Smooth muscle cell (in vitro differentiated cells): ENCODE data around the gene C12orf43. TPM values are rescaled to one million over a fixed set of nuclear protein-coding genes. Genes with fewer than 3 reads are reported as not detected.

Experiments
- DNase-seq: peaks from one replicate; lab custom pipeline; 2025; ENCODE audit not compliant: unreplicated experiment; lab: John Stamatoyannopoulos, UW
- H2AFZ ChIP-seq: fragments of 200-600 bp; sonication (generic); 2 replicates; pipeline ENCODE4 v1.6.0; 2016; ENCODE audit warnings: antibody characterized with exemption, low read depth, mild to moderate bottlenecking
- H3F3A ChIP-seq: fragments of 200-600 bp; sonication (generic); 2 replicates; pipeline ENCODE4 v1.6.0; 2017; ENCODE audit warnings: antibody characterized with exemption, low read depth
- H3K27ac ChIP-seq: fragments of 200-600 bp; sonication (generic); 2 replicates; pipeline ENCODE4 v1.5.1; 2016; ENCODE audit warnings: low read depth, mild to moderate bottlenecking
- H3K27me3 ChIP-seq: fragments of 200-600 bp; sonication (generic); 2 replicates; pipeline ENCODE4 v1.6.1; 2016; ENCODE audit warnings: low read depth, mild to moderate bottlenecking
- H3K36me3 ChIP-seq: fragments of 200-600 bp; sonication (generic); 2 replicates; pipeline ENCODE4 v1.5.1; 2016; ENCODE audit warnings: low read depth
- H3K4me1 ChIP-seq: fragments of 200-600 bp; sonication (generic); 2 replicates; pipeline ENCODE4 v1.5.1; 2016; ENCODE audit warnings: low read depth
- H3K4me2 ChIP-seq: fragments of 200-600 bp; sonication (generic); 2 replicates; pipeline ENCODE4 v1.6.0; 2016; ENCODE audit warnings: mild to moderate bottlenecking
- H3K4me3 ChIP-seq: fragments of 200-600 bp; sonication (generic); 2 replicates; pipeline ENCODE4 v1.5.1; 2016; ENCODE audit warnings: mild to moderate bottlenecking
- H3K79me2 ChIP-seq: fragments of 200-600 bp; sonication (generic); 2 replicates; pipeline ENCODE4 v1.6.0; 2016; ENCODE audit warnings: low read depth, mild to moderate bottlenecking
- H3K9ac ChIP-seq: fragments of 200-600 bp; sonication (generic); 2 replicates; pipeline ENCODE4 v1.6.0; 2016; ENCODE audit warnings: low read depth
- H3K9me3 ChIP-seq: fragments of 200-600 bp; sonication (generic); replicated peaks from 2 replicates; pipeline ENCODE4 v1.5.1; 2016; ENCODE audit warnings: low read depth
- H4K20me1 ChIP-seq: fragments of 200-600 bp; sonication (generic); 2 replicates; pipeline ENCODE4 v1.6.0; 2016; ENCODE audit warnings: low read depth
- CTCF ChIP-seq: fragments of 200-600 bp; sonication (generic); IDR thresholded peaks from 2 replicates; pipeline ENCODE4 v1.5.1; 2017; ENCODE audit warnings: borderline replicate concordance, mild to moderate bottlenecking, antibody characterized with exemption; ENCODE audit not compliant: insufficient read depth, poor library complexity, severe bottlenecking
- WGBS: methylation state at CpG from one replicate; pipeline ENCODE4 v1.1.7; 2016; ENCODE audit warnings: low lambda C conversion rate; 5-methylcytosine and 5-hydroxymethylcytosine counted together
- polyA plus RNA-seq: library from polyadenylated mRNA; unstranded; fragments of >200 nt; fragmentation: Nextera tagmentation; extraction: Ambion mirVana; gene quantifications from 2 replicates; pipeline ENCODE4 v1.2.1, GENCODE V29; 2016
- total RNA-seq: library from RNA; depleted of rRNA; stranded (reverse); fragments of >200 nt; gene quantifications from 2 replicates; pipeline ENCODE4 v1.2.3, GENCODE V29; 2014

C12orf43 gene
- total and polyA plus RNA-seq, 2 experiments from 2014 or later: 9.4 to 14.1 TPM

GRCh38 chr12:120989687-120990086 lies 26.6 kb downstream of the C12orf43 start:
- Histone ChIP-seq H3K9ac (no peak overlapping the region), H2AFZ (no peak overlapping the region), H3K27ac (no peak overlapping the region), H3K36me3 (no peaks in the 10 kb centered on the region), H3K4me3 (no peak overlapping the region), H3F3A (no peaks in the 10 kb centered on the region), H4K20me1 (no peaks in the 10 kb centered on the region), H3K9me3 (no peaks in the 10 kb centered on the region), H3K4me2 (no peak overlapping the region), H3K79me2 (no peaks in the 10 kb centered on the region), H3K27me3 (peaks cover 12% of the 10 kb centered on the region), H3K4me1 (no peaks in the 10 kb centered on the region)
- DNase-seq: no peak
- 86% methylated on average over 3 of the region's 3 CpGs for WGBS
- no peak for TF ChIP-seq CTCF

GRCh38 chr12:120988658-120989057 lies 27.6 kb downstream of the C12orf43 start:
- no peak overlapping the region for H3K4me2 ChIP-seq
- no peaks in the 10 kb centered on the region for H3K79me2 ChIP-seq
- no peak overlapping the region for H3K27ac ChIP-seq
- no peak overlapping the region for H2AFZ ChIP-seq
- H4K20me1 ChIP-seq: no peaks in the 10 kb centered on the region
- no peaks in the 10 kb centered on the region for H3K36me3 ChIP-seq
- H3K9me3 ChIP-seq: no peaks in the 10 kb centered on the region
- no peaks in the 10 kb centered on the region for H3K4me1 ChIP-seq
- 93% methylated on average over 17 of the region's 17 CpGs for WGBS
- H3K9ac ChIP-seq: no peak overlapping the region
- no peak overlapping the region for H3K4me3 ChIP-seq
- H3F3A ChIP-seq: no peaks in the 10 kb centered on the region
- no peak for TF ChIP-seq CTCF
- DNase-seq: no peak
- H3K27me3 ChIP-seq: peaks cover 12% of the 10 kb centered on the region

- H3K27me3 ChIP-seq: peaks cover 10% of the 10 kb centered on the region
- H3K36me3 ChIP-seq: no peaks in the 10 kb centered on the region
- no peaks in the 10 kb centered on the region for H3K9me3 ChIP-seq
- H4K20me1 ChIP-seq: no peaks in the 10 kb centered on the region
- H3F3A ChIP-seq: no peaks in the 10 kb centered on the region
- TF ChIP-seq CTCF: no peak
- no peak for DNase-seq
- WGBS: 85% methylated on average over 4 of the region's 4 CpGs
- no peaks in the 10 kb centered on the region for H3K4me1 ChIP-seq
- no peak overlapping the region for H2AFZ ChIP-seq
- H3K79me2 ChIP-seq: no peaks in the 10 kb centered on the region
- no peak overlapping the region for H3K27ac ChIP-seq
- no peak overlapping the region for H3K4me2 ChIP-seq
- no peak overlapping the region for H3K4me3 ChIP-seq
- no peak overlapping the region for H3K9ac ChIP-seq
Measured at GRCh38 chr12:120988234-120988633, 28.1 kb downstream of the C12orf43 start.

GRCh38 chr12:120984351-120984898 lies 31.9 kb downstream of the C12orf43 start:
- no peaks in the 10 kb centered on the region for H3K27me3 ChIP-seq
- no peak for DNase-seq
- no peak overlapping the region for H3K4me2 ChIP-seq
- 91% methylated on average over 3 of the region's 3 CpGs for WGBS
- H3K27ac ChIP-seq: no peak overlapping the region
- H3K9me3 ChIP-seq: no peaks in the 10 kb centered on the region
- H3F3A ChIP-seq: no peaks in the 10 kb centered on the region
- H4K20me1 ChIP-seq: no peaks in the 10 kb centered on the region
- no peaks in the 10 kb centered on the region for H3K79me2 ChIP-seq
- H3K9ac ChIP-seq: no peak overlapping the region
- TF ChIP-seq CTCF: no peak
- H3K36me3 ChIP-seq: no peaks in the 10 kb centered on the region
- H3K4me3 ChIP-seq: no peak overlapping the region
- no peak overlapping the region for H2AFZ ChIP-seq
- H3K4me1 ChIP-seq: no peaks in the 10 kb centered on the region
